Omental fat pad (tissue), 4 donors: ENCODE results near the gene WTIP. TPM values are rescaled to one million over a fixed set of nuclear protein-coding genes. Genes with fewer than 3 reads are reported as not detected.

ENCODE experiments used
- ATAC-seq: fragments of 150-250 bp; one replicate; pipeline ENCODE4 v1.9.1; 2016; ENCODE audit warnings: mild to moderate bottlenecking, moderate library complexity; ENCODE audit not compliant: low FRiP score
- DNase-seq: peaks from one replicate; pipeline ENCODE4 v3.0.0-alpha.2; 2019; ENCODE audit warnings: low spot score
- total RNA-seq, 4 donors: library from RNA; depleted of rRNA; stranded (reverse); fragments of >200 nt; gene quantifications; one replicate each; pipeline ENCODE4 v1.1.0, GENCODE V29; 2016
- TF ChIP-seq, protein P1 (sequence below), 3 donors: fragments of 450-650 bp; IDR thresholded peaks; one replicate each; pipeline ENCODE4 v1.5.1; 2016 to 2017; ENCODE audit warnings: antibody characterized with exemption in 3 of 3, mild to moderate bottlenecking in 3 of 3, moderate library complexity in 2 of 3

Gene WTIP
- total RNA-seq, 4 donors from 2014 or later, result 12.3 to 26.4 (median 19.6) TPM

DNA sequence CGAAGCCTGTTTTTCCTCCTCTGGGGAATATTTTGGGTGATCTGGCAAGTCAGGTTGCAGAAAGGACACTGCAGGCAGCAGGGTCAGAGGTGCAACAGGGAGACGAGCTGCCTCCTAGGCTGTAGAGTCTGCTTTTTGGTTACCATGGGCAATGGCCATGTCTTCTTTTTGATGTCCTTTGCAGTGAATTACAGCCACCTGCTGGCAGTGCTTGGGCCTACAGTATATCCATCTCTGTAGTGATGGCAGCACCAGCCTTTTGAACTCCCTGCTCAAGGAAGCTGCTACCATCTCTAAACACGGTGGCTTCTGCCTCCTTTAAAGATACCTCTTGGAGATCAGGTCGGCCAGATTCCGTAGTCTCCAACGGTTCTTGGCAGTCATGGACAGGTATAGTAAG lies 73.9 kb downstream of the WTIP start:
- ATAC-seq (no peak), DNase-seq (no peak)
- TF ChIP-seq, protein P1, sequence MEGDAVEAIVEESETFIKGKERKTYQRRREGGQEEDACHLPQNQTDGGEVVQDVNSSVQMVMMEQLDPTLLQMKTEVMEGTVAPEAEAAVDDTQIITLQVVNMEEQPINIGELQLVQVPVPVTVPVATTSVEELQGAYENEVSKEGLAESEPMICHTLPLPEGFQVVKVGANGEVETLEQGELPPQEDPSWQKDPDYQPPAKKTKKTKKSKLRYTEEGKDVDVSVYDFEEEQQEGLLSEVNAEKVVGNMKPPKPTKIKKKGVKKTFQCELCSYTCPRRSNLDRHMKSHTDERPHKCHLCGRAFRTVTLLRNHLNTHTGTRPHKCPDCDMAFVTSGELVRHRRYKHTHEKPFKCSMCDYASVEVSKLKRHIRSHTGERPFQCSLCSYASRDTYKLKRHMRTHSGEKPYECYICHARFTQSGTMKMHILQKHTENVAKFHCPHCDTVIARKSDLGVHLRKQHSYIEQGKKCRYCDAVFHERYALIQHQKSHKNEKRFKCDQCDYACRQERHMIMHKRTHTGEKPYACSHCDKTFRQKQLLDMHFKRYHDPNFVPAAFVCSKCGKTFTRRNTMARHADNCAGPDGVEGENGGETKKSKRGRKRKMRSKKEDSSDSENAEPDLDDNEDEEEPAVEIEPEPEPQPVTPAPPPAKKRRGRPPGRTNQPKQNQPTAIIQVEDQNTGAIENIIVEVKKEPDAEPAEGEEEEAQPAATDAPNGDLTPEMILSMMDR (IDR thresholded peaks at IDR 0.05), result no peak

DNA sequence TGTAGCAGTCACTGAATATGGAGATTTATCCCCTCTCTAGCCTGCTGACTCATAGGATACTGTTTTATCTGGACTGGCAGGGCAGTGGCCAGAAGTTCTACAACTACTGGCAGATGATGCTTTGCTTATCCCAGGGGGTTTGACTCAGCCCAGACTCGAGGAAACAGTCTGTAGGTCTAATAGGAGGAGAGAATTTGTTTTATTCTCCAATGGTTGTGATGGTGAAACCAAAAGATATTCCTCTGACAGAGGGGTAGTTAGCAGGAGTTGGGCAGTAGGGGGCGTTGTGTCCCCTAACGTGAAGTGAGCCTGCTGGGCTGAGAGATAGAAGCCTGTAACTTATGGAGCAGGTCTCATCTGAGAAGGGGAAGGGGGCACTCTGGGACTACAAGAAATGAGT lies 74.9 kb downstream of the WTIP start:
- TF ChIP-seq, protein P1 (IDR thresholded peaks at IDR 0.05), result no peak
- no peak for ATAC-seq
- DNase-seq, result no peak

DNA sequence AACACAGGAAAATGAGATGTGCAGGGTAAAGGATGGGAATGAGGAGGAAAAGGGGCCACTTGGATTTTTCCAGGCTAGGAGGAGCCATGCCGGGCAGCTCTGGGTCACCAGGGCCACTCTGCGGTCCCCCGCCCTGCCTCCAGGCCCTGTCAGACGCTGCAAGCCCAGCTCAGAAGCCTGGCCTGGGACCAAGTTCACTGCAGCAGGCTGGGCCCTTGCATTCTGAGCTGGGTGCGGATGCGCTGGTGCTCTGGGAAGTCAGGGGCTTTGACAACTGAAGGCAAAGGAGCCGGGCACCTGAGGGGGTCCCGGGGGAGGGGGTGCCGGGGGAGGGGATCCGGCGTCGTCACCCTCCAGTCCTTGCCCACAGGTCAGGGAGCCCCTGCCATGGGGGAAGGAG lies 77.5 kb downstream of the WTIP start:
- ATAC-seq, result no peak
- DNase-seq, result no peak
- TF ChIP-seq, protein P1 (IDR thresholded peaks at IDR 0.05), result no peak

DNA sequence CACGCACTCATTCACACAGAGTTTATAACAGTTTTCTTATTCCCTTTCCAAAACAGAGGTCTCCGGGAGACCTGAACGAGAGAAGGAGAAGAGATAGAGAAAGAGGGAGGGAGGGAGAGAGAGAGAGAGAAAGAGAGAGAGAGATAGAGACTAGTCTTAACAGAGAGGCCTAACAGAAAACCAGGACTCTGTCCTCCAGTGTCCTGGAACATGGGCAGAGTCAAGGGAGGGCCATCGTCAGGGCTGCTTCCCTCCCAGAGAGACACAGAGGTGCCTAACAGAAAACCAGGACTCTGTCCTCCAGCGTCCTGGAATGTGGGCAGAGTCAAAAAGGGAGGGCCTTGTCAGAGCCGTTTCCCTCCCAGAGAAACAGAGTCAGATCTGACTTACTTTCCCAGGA lies 78.7 kb downstream of the WTIP start:
- TF ChIP-seq, protein P1 (IDR thresholded peaks at IDR 0.05), result no peak
- ATAC-seq (no peak), DNase-seq (no peak)

Other genes starting within 250 kb of the WTIP start
- gene GARRE1, start 227.2 kb upstream of the WTIP start, total RNA-seq, result 10 to 100 TPM; 18.4 to 50.6 (median 31.7) TPM
- gene GPI, start 116.6 kb upstream of the WTIP start, total RNA-seq, result 100 to 1,000 TPM; 156 to 258 (median 211) TPM
- 10 to 100 TPM in 2 of 4 donors, 1 to 10 TPM in 2; 6.1 to 12.8 (median 9.2) TPM for gene PDCD2L, start 77.4 kb upstream of the WTIP start, total RNA-seq
- 100 to 1,000 TPM; 106 to 170 (median 152) TPM for gene UBA2, start 53.4 kb upstream of the WTIP start, total RNA-seq
- under 1 TPM in 3 of 4 donors, not detected in 1; 0.37 to 0.88 (median 0.48) TPM for gene SCGB2B2, start 195.4 kb downstream of the WTIP start, total RNA-seq
- gene ZNF302, start 195.9 kb downstream of the WTIP start, total RNA-seq, result 10 to 100 TPM; 11.8 to 40.8 (median 19.9) TPM